IPS-15b (cell line): ENCODE measurements around the gene GRIN2A.
"Not testable (repeated sequence)": the region's sequence is repeated elsewhere in the genome, so short reads cannot be mapped to it uniquely, and the experiment has no call there.

Source experiments
- H3K27me3 ChIP-seq: one replicate; pipeline ENCODE4 v1.6.1; 2013; ENCODE audit warnings: low read length; ENCODE audit not compliant: control insufficient read depth, insufficient read depth
- H3K36me3 ChIP-seq: one replicate; pipeline ENCODE4 v1.6.1; 2013; ENCODE audit warnings: low read length; ENCODE audit not compliant: control insufficient read depth, insufficient read depth
- H3K4me1 ChIP-seq: one replicate; pipeline ENCODE4 v1.6.1; 2013; ENCODE audit warnings: mild to moderate bottlenecking, low read length; ENCODE audit not compliant: control insufficient read depth, insufficient read depth
- H3K4me3 ChIP-seq: one replicate; pipeline ENCODE4 v1.5.1; 2013; ENCODE audit warnings: low read depth, low read length
- H3K9ac ChIP-seq: one replicate; pipeline ENCODE4 v1.6.1; 2013; ENCODE audit warnings: low read depth, mild to moderate bottlenecking, low read length
- H3K9me3 ChIP-seq: one replicate; pipeline ENCODE4 v1.6.1; 2013; ENCODE audit warnings: mild to moderate bottlenecking, low read length; ENCODE audit not compliant: control insufficient read depth, insufficient read depth

Gene GRIN2A

DNA sequence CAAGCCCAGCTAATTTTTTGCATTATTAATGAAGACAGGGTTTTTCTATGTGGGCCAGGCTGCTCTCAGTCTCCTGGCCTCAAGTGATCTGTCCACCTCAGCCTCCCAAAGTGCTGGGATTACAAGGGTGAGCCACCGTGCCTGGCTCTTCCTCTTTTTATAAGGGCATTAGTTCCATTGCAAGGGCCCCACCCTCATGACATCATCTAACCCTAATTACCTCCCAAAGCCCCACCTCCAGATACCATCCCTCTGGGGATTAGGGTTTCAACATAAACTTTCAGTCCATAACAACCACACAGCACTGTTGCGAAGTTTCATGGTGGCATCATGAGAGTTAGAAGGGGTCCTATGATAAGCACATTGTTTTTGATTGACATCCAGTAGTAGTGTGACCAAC, 277.7 kb downstream of the GRIN2A start:
- Histone ChIP-seq H3K9ac (no peak overlapping the region), H3K4me3 (no peak overlapping the region), H3K9me3 (no peaks in the 10 kb centered on the region), H3K4me1 (no peaks in the 10 kb centered on the region), H3K36me3 (no peaks in the 10 kb centered on the region), H3K27me3 (no peaks in the 10 kb centered on the region)

DNA sequence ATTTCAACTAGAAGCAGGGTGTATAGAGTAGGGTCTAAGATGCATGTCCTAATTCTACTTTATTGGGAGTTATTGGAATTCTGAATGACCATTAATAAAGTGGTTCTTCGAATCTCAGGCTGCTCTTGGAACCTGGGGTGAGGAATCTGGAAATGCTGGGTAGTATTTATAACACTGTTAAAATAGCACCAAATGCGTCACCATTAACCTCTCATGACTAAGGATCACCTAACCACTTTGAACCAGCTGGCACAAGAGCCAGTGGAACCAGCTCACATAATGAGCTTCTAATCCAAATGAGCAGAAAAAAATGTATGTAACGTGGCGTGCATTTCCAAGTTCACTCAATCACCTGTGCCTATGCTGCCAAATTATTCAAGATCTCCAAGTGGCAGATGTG, 281.7 kb downstream of the GRIN2A start:
- Histone ChIP-seq H3K9me3 (no peaks in the 10 kb centered on the region), H3K27me3 (no peaks in the 10 kb centered on the region)

DNA sequence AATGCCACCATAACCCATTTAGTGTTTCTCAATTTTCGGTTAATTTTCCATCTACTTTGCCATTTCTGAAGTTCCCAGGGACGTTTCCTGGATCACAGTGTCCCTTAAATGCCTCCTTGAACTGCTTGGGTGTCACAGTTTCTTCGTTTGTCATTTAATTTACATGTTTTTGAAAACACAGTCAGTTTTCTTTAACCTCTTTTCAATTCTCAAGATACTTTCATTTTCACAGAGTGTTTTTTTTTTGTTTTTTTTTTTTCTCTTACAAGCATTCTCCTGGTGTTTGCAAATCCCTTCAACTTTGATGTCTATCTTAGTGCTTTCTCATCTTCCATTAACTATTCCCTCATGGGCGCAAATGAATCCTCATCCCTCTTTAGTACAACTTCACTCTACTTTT, 283.7 kb downstream of the GRIN2A start:
- Histone ChIP-seq H3K27me3 (no peaks in the 10 kb centered on the region), H3K4me1 (no peaks in the 10 kb centered on the region), H3K36me3 (no peaks in the 10 kb centered on the region), H3K9ac (no peak overlapping the region), H3K9me3 (no peaks in the 10 kb centered on the region), H3K4me3 (no peak overlapping the region)

More for the DNA sequence above, 281.7 kb downstream of the GRIN2A start:
- no peaks in the 10 kb centered on the region for H3K36me3 ChIP-seq
- H3K4me1 ChIP-seq: no peaks in the 10 kb centered on the region
- no peak overlapping the region for H3K9ac ChIP-seq
- H3K4me3 ChIP-seq: no peak overlapping the region

DNA sequence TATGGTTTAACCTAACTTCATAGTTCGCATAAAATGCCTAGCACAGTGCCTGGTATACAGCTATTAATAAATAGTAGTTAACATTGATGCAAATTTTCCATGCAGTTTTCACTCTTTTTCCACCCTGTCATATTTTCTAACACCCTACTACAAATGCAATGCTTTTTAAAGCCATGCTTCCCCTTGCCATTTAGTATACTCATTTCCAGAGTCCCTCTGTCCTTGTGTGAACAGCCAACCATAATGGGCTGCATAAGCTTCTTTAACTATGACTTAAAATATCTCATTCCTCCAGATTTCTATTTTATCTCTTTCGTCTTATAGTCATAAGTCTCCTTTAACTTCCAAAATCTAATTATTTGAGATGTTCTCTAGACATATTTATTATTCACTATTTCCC, 284.1 kb downstream of the GRIN2A start:
- Histone ChIP-seq H3K36me3 (no peaks in the 10 kb centered on the region), H3K4me1 (no peaks in the 10 kb centered on the region), H3K9me3 (no peaks in the 10 kb centered on the region), H3K27me3 (no peaks in the 10 kb centered on the region), H3K9ac (no peak overlapping the region), H3K4me3 (no peak overlapping the region)

DNA sequence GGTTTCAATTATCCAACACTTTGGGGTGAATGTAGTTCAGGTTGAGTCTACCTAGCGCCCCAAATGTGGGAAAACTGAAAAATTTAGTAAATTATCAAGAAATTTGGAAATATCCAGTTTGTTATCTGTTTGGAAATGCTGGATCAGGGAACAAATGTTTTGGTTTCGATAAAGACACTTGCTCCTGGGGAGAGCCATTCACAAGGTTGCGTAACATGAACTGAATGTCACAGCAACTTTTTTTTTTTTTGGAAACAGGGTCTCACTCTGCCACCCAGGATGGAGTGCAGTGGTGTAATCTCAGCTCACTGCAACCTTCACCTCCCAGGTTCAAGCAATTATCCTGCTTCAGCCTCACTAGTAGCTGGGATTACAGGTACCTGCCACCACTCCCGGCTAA, 286.4 kb downstream of the GRIN2A start:
- H3K36me3 ChIP-seq: no peaks in the 10 kb centered on the region

DNA sequence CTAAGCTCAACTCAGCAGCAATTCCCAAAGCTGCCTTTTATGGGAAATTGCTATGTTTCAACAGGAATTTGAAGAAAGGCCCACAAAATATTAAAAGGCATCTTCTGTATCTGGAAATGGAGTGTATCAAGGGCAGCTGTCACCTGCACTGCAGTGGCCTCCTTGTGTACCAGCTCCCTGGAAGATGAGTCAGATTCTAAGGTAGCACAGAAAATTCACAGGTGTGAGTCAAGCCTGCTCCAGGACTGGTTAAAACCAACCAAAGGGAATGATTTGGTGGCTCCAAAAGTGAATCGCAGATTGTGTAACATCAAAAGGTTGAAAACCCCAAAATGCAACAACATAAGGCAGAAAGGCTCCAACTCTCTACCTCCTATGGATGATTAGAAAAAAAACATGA, 296.4 kb downstream of the GRIN2A start:
- no peak overlapping the region for H3K4me3 ChIP-seq
- no peak overlapping the region for H3K9ac ChIP-seq
- no peaks in the 10 kb centered on the region for H3K36me3 ChIP-seq
- H3K9me3 ChIP-seq: no peaks in the 10 kb centered on the region
- H3K27me3 ChIP-seq: no peaks in the 10 kb centered on the region
- no peaks in the 10 kb centered on the region for H3K4me1 ChIP-seq

More for the DNA sequence above, 286.4 kb downstream of the GRIN2A start:
- Histone ChIP-seq H3K4me1 (no peaks in the 10 kb centered on the region), H3K4me3 (no peak overlapping the region), H3K9me3 (no peaks in the 10 kb centered on the region), H3K9ac (no peak overlapping the region), H3K27me3 (no peaks in the 10 kb centered on the region)

DNA sequence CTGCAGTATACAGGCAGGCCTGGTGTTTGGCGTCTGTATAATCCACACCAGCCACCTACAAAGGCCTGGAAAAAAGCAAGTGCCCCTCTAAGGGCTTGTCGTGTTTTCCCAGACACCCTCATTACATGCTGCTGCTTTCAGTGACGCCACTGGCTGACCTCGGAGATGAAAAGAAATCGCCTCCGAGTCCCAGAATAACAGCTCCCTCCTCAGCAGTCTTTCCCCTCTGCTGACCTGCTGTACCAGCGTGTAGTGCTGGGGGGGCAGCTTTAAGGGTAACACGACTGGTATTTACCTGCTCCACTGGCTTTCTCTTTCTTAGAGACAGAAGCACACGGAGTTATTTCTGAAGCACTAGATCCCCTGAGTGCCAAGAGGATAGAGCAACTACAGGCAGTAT, 296.8 kb downstream of the GRIN2A start:
- Histone ChIP-seq H3K9ac (peak overlapping the region; percentile 28), H3K36me3 (no peaks in the 10 kb centered on the region), H3K9me3 (no peaks in the 10 kb centered on the region), H3K4me1 (no peaks in the 10 kb centered on the region), H3K4me3 (no peak overlapping the region), H3K27me3 (no peaks in the 10 kb centered on the region)

DNA sequence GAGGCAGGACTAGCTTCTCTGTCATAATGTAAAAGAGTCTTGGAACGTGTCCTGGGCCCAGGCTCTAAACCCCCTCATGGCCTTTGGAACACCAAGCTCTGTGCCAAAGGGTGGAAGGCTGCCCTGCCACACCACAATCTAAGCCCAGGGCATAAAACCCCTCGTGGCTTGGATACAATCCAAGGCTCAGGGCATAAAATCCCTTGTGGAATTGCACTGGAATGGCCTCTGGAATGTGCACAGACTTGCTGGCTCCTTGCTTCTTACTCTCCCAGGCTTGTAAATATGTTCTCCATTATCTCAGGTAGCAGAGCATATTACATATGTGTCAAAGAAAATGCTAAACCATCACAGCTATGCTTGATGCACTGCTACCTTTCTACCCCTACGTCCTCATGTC, 306.2 kb downstream of the GRIN2A start:
- H3K9ac ChIP-seq, H3K27me3 ChIP-seq, H3K36me3 ChIP-seq: not testable (repeated sequence)

DNA sequence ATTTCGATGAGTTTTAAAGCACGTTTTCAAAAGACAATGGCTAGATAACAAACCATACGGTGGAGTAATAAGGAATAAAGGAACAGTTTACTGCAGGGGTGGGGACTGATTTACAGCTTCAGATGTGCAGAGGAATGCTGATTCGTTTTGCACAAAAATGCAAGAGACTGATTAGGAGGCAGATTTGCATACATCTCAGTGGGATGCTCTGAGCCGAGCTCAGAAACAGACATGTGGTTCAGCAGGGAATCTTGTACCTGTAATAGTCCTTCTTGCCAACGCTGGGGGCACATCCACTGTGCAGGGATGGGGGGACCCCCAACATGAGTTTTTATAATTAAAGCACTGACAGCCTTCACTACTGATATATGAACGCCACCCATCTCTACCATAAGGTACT, 308.0 kb downstream of the GRIN2A start:
- Histone ChIP-seq H3K4me1 (peaks cover 9% of the 10 kb centered on the region), H3K36me3 (no peaks in the 10 kb centered on the region), H3K9ac (no peak overlapping the region), H3K9me3 (no peaks in the 10 kb centered on the region), H3K4me3 (no peak overlapping the region), H3K27me3 (no peaks in the 10 kb centered on the region)

More for the DNA sequence above, 306.2 kb downstream of the GRIN2A start:
- H3K9me3 ChIP-seq, H3K4me1 ChIP-seq, H3K4me3 ChIP-seq: not testable (repeated sequence)

DNA sequence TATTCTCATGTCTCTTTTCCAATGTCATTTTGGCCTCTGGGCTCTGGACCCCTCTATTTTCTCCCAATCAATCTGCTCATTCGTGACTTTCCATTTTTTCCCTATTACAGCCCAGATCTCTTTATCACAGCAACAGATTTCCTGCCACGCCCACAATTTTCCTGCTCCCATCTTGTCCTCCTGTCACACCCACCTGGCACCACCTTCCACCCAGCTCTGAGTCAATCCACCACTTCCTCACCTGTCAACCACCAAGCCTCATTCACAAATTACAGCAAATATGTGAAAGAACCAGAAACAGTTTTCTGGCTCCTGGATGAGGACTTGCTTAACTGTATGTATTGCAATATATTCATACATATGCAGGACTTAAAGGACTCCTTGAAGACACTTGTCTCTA, 311.3 kb downstream of the GRIN2A start:
- Histone ChIP-seq H3K4me3 (no peak overlapping the region), H3K9me3 (no peaks in the 10 kb centered on the region), H3K4me1 (peaks cover 9% of the 10 kb centered on the region), H3K27me3 (no peaks in the 10 kb centered on the region), H3K9ac (no peak overlapping the region), H3K36me3 (no peaks in the 10 kb centered on the region)

DNA sequence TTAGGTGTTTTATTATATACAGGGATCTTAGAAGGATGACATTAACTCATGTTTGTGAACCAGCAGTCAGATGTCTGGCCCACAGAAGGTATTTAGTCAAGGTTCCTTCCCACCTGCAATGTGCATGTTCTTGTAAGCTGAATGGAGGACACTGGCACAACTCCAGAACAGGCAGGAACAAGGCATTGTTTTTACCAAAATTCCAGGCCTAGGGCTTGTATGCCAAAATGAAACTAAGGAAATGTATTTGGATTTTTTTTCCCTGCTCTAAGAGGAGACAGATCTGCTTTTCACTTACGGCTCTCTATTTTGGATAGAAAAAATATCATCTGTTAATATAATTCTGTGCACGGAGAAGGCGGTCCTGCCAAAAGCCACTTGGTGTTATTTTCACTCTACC, 312.5 kb downstream of the GRIN2A start:
- Histone ChIP-seq H3K9ac (no peak overlapping the region), H3K9me3 (no peaks in the 10 kb centered on the region), H3K4me1 (peaks cover 9% of the 10 kb centered on the region), H3K27me3 (no peaks in the 10 kb centered on the region), H3K36me3 (no peaks in the 10 kb centered on the region), H3K4me3 (no peak overlapping the region)

DNA sequence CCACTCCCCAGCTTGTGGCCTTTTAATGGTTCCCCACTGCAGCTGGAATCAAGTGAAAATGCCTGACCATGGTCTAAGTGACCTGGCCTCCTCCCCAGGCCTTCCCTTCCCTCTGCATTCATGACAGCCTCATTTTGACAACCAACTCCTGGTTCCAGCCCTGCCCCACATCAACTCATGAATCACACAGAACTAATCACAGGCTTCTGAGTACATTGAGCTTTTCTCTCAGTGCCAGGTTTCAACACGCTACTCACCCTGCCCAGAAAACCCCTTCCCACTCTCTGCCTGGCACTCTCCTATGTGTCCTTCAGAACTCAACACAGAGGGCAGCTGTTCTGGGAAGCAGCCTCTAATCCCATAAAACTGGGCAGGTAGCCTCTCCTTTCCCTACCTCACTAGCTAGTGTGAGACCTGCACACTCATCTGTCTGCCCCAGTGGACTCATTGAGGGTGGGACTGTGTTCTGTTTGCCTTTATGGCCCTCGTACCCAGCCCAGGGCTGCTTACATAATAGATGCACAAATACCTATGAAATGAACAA, 313.6 kb downstream of the GRIN2A start:
- Histone ChIP-seq H3K27me3 (no peaks in the 10 kb centered on the region), H3K4me3 (no peak overlapping the region), H3K4me1 (peaks cover under 1% of the 10 kb centered on the region), H3K36me3 (no peaks in the 10 kb centered on the region), H3K9me3 (no peaks in the 10 kb centered on the region), H3K9ac (no peak overlapping the region)
